Panc1 (cell line): ENCODE measurements around the gene RNF220. TPM values are rescaled to one million over a fixed set of nuclear protein-coding genes. Genes with fewer than 3 reads are reported as not detected.

Experiments used
- ATAC-seq: fragments of 200-7000 bp; cut with Tn5 transposase; 2 replicates; pipeline ENCODE4 v1.9.1; 2020; ENCODE audit warnings: mild to moderate bottlenecking, moderate library complexity
- BruUV-seq: library from RNA; stranded (reverse); fragments of 400-500 nt; replicated peaks from 2 replicates; lab custom pipeline; 2021; lab: Mats Ljungman, UMichigan
- CTCF ChIA-PET: fragments of 300-600 bp; sonication (Branson Sonifier 250); formaldehyde crosslinking; loops from one replicate; lab custom pipeline; 2022; ENCODE audit warnings: antibody characterized with exemption; lab: Charles Lee
- POLR2A ChIA-PET: fragments of 300-600 bp; sonication (Branson Sonifier 250); formaldehyde crosslinking; loops from one replicate; lab custom pipeline; 2022; ENCODE audit warnings: antibody characterized with exemption; lab: Charles Lee
- DNase-seq: peaks from one replicate; pipeline ENCODE4 v3.0.0-alpha.2; 2010; ENCODE audit warnings: low read depth, low spot score
- H3K27ac ChIP-seq: 2 replicates; pipeline ENCODE4 v1.5.1; 2011; ENCODE audit warnings: mild to moderate bottlenecking, low read length, inconsistent platforms
- H3K27me3 ChIP-seq: fragments of 200-500 bp; sonication (Bioruptor generic); 2 replicates; pipeline ENCODE4 v1.6.0; 2014; ENCODE audit warnings: low read length, inconsistent platforms; ENCODE audit not compliant: control insufficient read depth, insufficient read depth
- H3K36me3 ChIP-seq: fragments of 200-500 bp; sonication (Bioruptor generic); 2 replicates; pipeline ENCODE4 v1.5.1; 2014; ENCODE audit warnings: inconsistent platforms, mild to moderate bottlenecking, low read length, moderate library complexity; ENCODE audit not compliant: control insufficient read depth, insufficient read depth
- H3K4me1 ChIP-seq: 2 replicates; pipeline ENCODE4 v1.5.1; 2011; ENCODE audit warnings: inconsistent platforms, mild to moderate bottlenecking, low read length, moderate library complexity; ENCODE audit not compliant: control insufficient read depth, insufficient read depth
- H3K4me3 ChIP-seq, 2 experiments: 2 replicates each; pipeline ENCODE4 v1.5.1; 2011 to 2012; ENCODE audit warnings: low read depth in 2 of 2, low read length in 2 of 2, mild to moderate bottlenecking in 2 of 2, inconsistent platforms in 1 of 2, moderate library complexity in 1 of 2
- H3K9me3 ChIP-seq: fragments of 200-500 bp; sonication (Bioruptor generic); 2 replicates; pipeline ENCODE4 v1.5.1; 2014; ENCODE audit warnings: low read depth, mild to moderate bottlenecking, inconsistent platforms, low read length, moderate library complexity; ENCODE audit not compliant: control insufficient read depth, insufficient read depth
- POLR2AphosphoS5 ChIP-seq: IDR thresholded peaks from 2 replicates; pipeline ENCODE4 v1.6.1; 2012; ENCODE audit warnings: mild to moderate bottlenecking, low read depth, low read length, moderate library complexity
- SIN3A ChIP-seq: IDR thresholded peaks from 2 replicates; pipeline ENCODE4 v1.6.1; 2012; ENCODE audit warnings: low read depth, mild to moderate bottlenecking, low read length, moderate library complexity, borderline replicate concordance; ENCODE audit not compliant: insufficient read depth
- TCF7L2 ChIP-seq: IDR thresholded peaks from 2 replicates; pipeline ENCODE4 v1.6.1; 2011; ENCODE audit warnings: mild to moderate bottlenecking, low read depth, low read length, inconsistent platforms
- in situ Hi-C: cut with HindIII; loops from 2 replicates; pipeline ENCODE4 v1.10.0; 2016; ENCODE audit warnings: low sequenced_read_pairs, low pct_unique_long_range_greater_than_20kb
- intact Hi-C: fragments of 100-400 bp; cut with micrococcal nuclease; formaldehyde crosslinking; loops from one replicate; pipeline ENCODE4 v1.10.0; 2022; ENCODE audit not compliant: unreplicated experiment
- total RNA-seq: library from RNA; stranded (reverse); gene quantifications from one replicate; pipeline ENCODE4 v1.2.1, GENCODE V29; 2021; ENCODE audit not compliant: unreplicated experiment
- TF ChIP-seq, protein P1 (sequence below), 2 experiments: IDR thresholded peaks; 2 replicates each; pipeline ENCODE4 v1.6.1; 2011 to 2012; ENCODE audit warnings: low read depth in 2 of 2, control low read depth in 1 of 2, low read length in 1 of 2, mild to moderate bottlenecking in 1 of 2, moderate library complexity in 1 of 2; ENCODE audit not compliant: insufficient read depth in 1 of 2
- TF ChIP-seq, protein P2 (sequence below): fragments of 450-650 bp; IDR thresholded peaks from 2 replicates; pipeline ENCODE4 v1.5.1; 2017; ENCODE audit warnings: mild to moderate bottlenecking

Gene RNF220
- total RNA-seq, 1 experiment from 2014 or later: 64.9 TPM

DNA sequence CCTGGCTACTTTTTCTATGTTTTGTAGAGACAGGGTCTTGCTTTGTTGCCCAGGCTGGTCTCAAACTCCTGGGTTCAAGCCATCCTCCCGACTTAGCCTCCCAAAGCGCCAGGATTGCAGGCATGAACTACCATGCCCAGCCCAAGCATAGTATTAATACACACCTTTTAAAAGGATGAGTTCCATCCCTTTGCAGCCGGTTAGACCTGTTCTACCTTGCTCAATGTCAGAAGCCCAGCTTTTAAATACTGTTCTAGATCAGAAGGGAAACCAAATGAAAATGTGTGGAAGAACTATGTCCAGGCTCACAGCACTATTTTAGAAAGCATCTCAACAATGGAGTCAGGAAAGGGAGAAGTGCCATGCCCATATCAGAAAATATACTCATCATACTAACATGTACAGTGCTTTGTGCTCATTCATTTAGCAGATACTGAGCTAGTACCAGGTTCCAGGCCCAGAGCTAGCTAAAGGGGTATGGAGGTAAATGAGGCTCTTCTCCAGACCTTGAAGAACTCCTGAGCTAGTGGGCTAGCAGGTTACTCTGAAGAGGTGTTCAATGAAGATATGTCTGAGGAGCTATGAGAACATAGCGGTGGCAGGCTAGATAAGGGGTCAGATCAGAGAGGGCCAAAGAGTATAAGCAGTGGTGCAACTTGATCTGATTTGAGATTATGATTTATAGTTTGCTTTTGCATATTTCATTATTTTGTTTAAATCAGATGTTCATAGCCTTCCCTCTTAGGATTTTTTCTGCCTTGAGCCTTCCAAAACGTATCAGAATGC lies 78.2 kb downstream of the RNF220 start:
- CTCF ChIA-PET: interaction anchor here (0.6 kb wide), 1 partner anchor 1458 kb away, joined by 5 read pairs; no protein-coding TSS in a partner anchor
- no peak overlapping the region for H3K27ac ChIP-seq
- BruUV-seq: no TSS peak
- peaks cover 15% of the 10 kb centered on the region for H3K4me1 ChIP-seq
- ATAC-seq: no peak
- POLR2A ChIA-PET: no interaction called here
- in situ Hi-C loops: no loop called here
- no peak for DNase-seq
- no peaks in the 10 kb centered on the region for H3K9me3 ChIP-seq
- no peak overlapping the region for H3K4me3 ChIP-seq
- intact Hi-C loops: no loop called here
- no peaks in the 10 kb centered on the region for H3K27me3 ChIP-seq
- TF ChIP-seq POLR2AphosphoS5: no peak
- no peak for TF ChIP-seq SIN3A
- TF ChIP-seq TCF7L2: no peak
- TF ChIP-seq, protein P1, sequence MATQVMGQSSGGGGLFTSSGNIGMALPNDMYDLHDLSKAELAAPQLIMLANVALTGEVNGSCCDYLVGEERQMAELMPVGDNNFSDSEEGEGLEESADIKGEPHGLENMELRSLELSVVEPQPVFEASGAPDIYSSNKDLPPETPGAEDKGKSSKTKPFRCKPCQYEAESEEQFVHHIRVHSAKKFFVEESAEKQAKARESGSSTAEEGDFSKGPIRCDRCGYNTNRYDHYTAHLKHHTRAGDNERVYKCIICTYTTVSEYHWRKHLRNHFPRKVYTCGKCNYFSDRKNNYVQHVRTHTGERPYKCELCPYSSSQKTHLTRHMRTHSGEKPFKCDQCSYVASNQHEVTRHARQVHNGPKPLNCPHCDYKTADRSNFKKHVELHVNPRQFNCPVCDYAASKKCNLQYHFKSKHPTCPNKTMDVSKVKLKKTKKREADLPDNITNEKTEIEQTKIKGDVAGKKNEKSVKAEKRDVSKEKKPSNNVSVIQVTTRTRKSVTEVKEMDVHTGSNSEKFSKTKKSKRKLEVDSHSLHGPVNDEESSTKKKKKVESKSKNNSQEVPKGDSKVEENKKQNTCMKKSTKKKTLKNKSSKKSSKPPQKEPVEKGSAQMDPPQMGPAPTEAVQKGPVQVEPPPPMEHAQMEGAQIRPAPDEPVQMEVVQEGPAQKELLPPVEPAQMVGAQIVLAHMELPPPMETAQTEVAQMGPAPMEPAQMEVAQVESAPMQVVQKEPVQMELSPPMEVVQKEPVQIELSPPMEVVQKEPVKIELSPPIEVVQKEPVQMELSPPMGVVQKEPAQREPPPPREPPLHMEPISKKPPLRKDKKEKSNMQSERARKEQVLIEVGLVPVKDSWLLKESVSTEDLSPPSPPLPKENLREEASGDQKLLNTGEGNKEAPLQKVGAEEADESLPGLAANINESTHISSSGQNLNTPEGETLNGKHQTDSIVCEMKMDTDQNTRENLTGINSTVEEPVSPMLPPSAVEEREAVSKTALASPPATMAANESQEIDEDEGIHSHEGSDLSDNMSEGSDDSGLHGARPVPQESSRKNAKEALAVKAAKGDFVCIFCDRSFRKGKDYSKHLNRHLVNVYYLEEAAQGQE (IDR thresholded peaks at IDR 0.05; ENCODE audit: insufficient read depth in 1 of 2, low read depth in 2 of 2, low read length in 1 of 2): no peak
- TF ChIP-seq, protein P2, sequence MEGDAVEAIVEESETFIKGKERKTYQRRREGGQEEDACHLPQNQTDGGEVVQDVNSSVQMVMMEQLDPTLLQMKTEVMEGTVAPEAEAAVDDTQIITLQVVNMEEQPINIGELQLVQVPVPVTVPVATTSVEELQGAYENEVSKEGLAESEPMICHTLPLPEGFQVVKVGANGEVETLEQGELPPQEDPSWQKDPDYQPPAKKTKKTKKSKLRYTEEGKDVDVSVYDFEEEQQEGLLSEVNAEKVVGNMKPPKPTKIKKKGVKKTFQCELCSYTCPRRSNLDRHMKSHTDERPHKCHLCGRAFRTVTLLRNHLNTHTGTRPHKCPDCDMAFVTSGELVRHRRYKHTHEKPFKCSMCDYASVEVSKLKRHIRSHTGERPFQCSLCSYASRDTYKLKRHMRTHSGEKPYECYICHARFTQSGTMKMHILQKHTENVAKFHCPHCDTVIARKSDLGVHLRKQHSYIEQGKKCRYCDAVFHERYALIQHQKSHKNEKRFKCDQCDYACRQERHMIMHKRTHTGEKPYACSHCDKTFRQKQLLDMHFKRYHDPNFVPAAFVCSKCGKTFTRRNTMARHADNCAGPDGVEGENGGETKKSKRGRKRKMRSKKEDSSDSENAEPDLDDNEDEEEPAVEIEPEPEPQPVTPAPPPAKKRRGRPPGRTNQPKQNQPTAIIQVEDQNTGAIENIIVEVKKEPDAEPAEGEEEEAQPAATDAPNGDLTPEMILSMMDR: no peak
- no peaks in the 10 kb centered on the region for H3K36me3 ChIP-seq

DNA sequence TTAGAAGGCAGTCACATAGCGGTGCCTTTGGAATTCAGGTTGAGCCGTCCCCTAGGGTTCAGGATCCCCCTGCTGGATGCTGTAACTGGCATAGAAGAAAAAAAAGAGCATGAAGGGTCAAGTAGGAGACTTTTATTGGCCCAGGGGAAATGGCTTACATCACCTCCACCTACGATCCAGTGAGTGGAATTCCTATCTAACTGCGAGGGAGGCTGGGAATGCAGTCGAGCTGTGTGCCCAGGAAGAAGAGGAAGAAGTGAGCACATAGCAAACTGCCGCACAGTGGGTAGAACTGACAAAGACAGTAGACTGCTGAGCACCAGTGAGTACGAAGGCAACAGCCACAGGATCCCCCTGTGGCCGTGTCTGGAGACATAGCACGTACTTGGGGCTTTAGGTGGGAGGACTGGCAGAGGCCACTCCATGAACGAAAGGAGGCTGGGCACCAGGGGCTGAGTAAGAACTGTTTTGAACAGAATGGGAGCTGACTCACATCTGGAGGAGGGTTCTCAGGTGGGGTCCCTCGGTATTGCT lies 79.2 kb downstream of the RNF220 start:
- no peak overlapping the region; the same call in 1 of the 2 replicates for H3K27ac ChIP-seq
- ChIA-PET CTCF (interaction anchor here (0.6 kb wide), 1 partner anchor 10 kb away, joined by 4 read pairs; no protein-coding TSS in a partner anchor), POLR2A (no interaction called here)
- H3K4me3 ChIP-seq: no peak overlapping the region
- no peaks in the 10 kb centered on the region for H3K9me3 ChIP-seq
- no TSS peak for BruUV-seq
- no peak for DNase-seq
- H3K27me3 ChIP-seq: no peaks in the 10 kb centered on the region
- intact Hi-C loops (no loop called here), in situ Hi-C loops (no loop called here)
- ATAC-seq: peak; percentile 40; the same call in 1 of the 2 replicates
- TF ChIP-seq, protein P1 (IDR thresholded peaks at IDR 0.05; ENCODE audit: insufficient read depth in 1 of 2, low read depth in 2 of 2, low read length in 1 of 2): no peak
- TF ChIP-seq POLR2AphosphoS5 (no peak), SIN3A (no peak), TCF7L2 (no peak)
- TF ChIP-seq, protein P2: no peak
- no peaks in the 10 kb centered on the region for H3K36me3 ChIP-seq
- H3K4me1 ChIP-seq: peaks cover 15% of the 10 kb centered on the region
